Measurements from ENCODE around the gene THEMIS2. TPM values are rescaled to one million over a fixed set of nuclear protein-coding genes. Genes with fewer than 3 reads are reported as not detected.
"Not testable (repeated sequence)": the region's sequence is repeated elsewhere in the genome, so short reads cannot be mapped to it uniquely, and the experiment has no call there.

THEMIS2 gene
- polyA plus RNA-seq, 3 donors, result 306 to 618 (median 344) TPM

DNA sequence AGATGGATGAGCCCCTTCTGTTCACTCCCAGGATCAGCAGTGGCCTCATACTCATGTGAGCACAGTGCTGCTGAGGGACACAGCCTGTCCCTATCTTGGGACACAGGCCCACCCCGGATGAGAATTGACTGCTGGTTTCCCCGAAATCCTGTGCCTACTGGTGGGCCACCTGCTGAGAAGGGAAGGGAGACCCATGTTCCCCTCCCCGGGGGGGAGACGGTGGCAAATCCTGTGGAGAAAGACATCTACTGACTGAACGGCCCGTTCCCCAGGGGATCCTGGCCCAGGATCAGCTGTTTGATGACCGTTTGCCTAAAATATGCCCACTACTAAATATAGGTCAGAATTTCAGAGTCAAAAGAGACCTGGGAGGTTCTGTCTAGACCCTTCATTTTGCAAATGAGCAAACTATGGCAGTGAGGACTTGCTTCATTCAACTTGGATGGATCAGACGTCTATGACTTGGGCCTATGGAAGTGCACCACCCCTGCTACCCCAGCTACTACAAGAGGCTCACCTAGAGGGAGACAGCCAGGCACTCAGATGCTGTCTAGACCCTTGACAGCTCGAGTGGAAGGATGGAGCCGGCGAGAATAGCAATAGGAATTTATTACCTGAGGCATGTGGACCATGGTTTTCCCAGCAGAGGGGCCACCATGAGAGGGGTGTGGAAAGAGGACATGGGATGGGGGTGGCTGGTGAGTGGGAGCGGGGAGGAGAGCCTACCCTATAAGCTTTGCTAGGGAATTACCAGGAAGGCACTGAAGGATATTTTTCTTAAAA is 15.6 kb upstream of the THEMIS2 start:
- H3K9me3 ChIP-seq (replicated peaks in 1 of 2; ENCODE audit: control insufficient read depth in 1 of 2, insufficient read depth in 1 of 2, low read length in 2 of 2), result no peaks in the 10 kb centered on the region
- Mint-ChIP-seq H3K36me3 (peaks cover 8 to 10% of the 10 kb centered on the region in 2 donors), H3K27me3 (ENCODE audit: low read depth in 3 of 3) (no peaks in the 10 kb centered on the region), H3K9me3 (peaks cover 0 to 2% (median 0%) of the 10 kb centered on the region in 7 donors), H3K4me1 (peaks cover 40% of the 10 kb centered on the region), H3K27ac (peak overlapping the region in 1 of 7 donors; percentile 65), H3K4me3 (no peak overlapping the region)
- H3K36me3 ChIP-seq (replicated peaks in 1 of 2; ENCODE audit: control insufficient read depth in 1 of 2, insufficient read depth in 2 of 2, low read length in 2 of 2), result peaks cover 1 to 2% of the 10 kb centered on the region in 2 donors
- intact Hi-C loops (cut with micrococcal nuclease), result loop anchor here in 1 of 2 donors (2.0 to 5.0 kb wide), 2 partner anchors 41 to 124 kb away; no protein-coding TSS in a partner anchor
- no peaks in the 10 kb centered on the region for H3K27me3 ChIP-seq (ENCODE audit: control insufficient read depth in 2 of 2, insufficient read depth in 2 of 2, low read length in 2 of 2)
- no peak overlapping the region for H3K4me3 ChIP-seq (replicated peaks in 1 of 3; ENCODE audit: low read depth in 2 of 3, low read length in 3 of 3)
- H3K79me2 ChIP-seq (ENCODE audit: insufficient read depth, low read length), result peaks cover 19% of the 10 kb centered on the region
- TF ChIP-seq, protein P1, sequence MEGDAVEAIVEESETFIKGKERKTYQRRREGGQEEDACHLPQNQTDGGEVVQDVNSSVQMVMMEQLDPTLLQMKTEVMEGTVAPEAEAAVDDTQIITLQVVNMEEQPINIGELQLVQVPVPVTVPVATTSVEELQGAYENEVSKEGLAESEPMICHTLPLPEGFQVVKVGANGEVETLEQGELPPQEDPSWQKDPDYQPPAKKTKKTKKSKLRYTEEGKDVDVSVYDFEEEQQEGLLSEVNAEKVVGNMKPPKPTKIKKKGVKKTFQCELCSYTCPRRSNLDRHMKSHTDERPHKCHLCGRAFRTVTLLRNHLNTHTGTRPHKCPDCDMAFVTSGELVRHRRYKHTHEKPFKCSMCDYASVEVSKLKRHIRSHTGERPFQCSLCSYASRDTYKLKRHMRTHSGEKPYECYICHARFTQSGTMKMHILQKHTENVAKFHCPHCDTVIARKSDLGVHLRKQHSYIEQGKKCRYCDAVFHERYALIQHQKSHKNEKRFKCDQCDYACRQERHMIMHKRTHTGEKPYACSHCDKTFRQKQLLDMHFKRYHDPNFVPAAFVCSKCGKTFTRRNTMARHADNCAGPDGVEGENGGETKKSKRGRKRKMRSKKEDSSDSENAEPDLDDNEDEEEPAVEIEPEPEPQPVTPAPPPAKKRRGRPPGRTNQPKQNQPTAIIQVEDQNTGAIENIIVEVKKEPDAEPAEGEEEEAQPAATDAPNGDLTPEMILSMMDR (IDR thresholded peaks at IDR 0.05), result no peak
- H3K27ac ChIP-seq (ENCODE audit: low read depth in 1 of 2, low read length in 2 of 2), result no peak overlapping the region
- no peak overlapping the region for H3K4me2 ChIP-seq (replicated peaks; ENCODE audit: extremely low read depth, low read length, poor library complexity, severe bottlenecking)
- peaks cover 34 to 38% of the 10 kb centered on the region in 2 donors for H3K4me1 ChIP-seq (ENCODE audit: control insufficient read depth in 1 of 2, insufficient read depth in 2 of 2, low read length in 2 of 2)
- no peak overlapping the region for H3K9ac ChIP-seq (ENCODE audit: insufficient read depth, low read length, poor library complexity, severe bottlenecking)
- DNase-seq, result no peak
- H4K20me1 ChIP-seq (ENCODE audit: insufficient read depth, low read length), result peaks cover 1% of the 10 kb centered on the region
- H2AFZ ChIP-seq (ENCODE audit: insufficient read depth, low read depth, low read length, poor library complexity, severe bottlenecking), result no peak overlapping the region
- WGBS (ENCODE audit: insufficient coverage), result 89% methylated on average over 6 of the region's 12 CpGs

DNA sequence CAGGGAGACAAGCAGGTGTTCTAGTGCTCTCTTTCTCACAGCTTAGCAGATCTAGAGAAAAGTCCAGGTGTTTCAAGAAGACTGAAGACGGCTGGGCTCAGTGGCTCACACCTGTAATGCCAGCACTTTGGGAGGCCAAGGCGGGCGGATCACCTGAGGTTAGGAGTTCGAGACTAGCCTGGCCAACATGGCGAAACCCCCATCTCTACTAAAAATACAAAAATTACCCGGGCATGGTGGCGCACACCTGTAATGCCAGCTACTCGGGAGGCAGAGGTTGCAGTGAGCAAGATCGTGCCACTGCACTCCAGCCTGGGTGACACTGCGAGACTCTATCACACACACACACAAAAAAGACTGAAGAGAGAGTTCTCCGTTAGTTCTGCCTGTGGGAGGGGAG is 14.8 kb upstream of the THEMIS2 start:
- not testable (repeated sequence) for H3K4me3 Mint-ChIP-seq; H4K20me1 ChIP-seq (ENCODE audit: insufficient read depth, low read length); H3K4me3 ChIP-seq (replicated peaks in 1 of 3; ENCODE audit: low read depth in 2 of 3, low read length in 3 of 3); H3K27me3 ChIP-seq (ENCODE audit: control insufficient read depth in 2 of 2, insufficient read depth in 2 of 2, low read length in 2 of 2); H3K4me2 ChIP-seq (replicated peaks; ENCODE audit: extremely low read depth, low read length, poor library complexity, severe bottlenecking); H3K36me3 ChIP-seq (replicated peaks in 1 of 2; ENCODE audit: control insufficient read depth in 1 of 2, insufficient read depth in 2 of 2, low read length in 2 of 2); DNase-seq; H3K27me3 Mint-ChIP-seq (ENCODE audit: low read depth in 3 of 3); H3K27ac ChIP-seq (ENCODE audit: low read depth in 1 of 2, low read length in 2 of 2); H3K9me3 ChIP-seq (replicated peaks in 1 of 2; ENCODE audit: control insufficient read depth in 1 of 2, insufficient read depth in 1 of 2, low read length in 2 of 2); H3K36me3 Mint-ChIP-seq; H3K9me3 Mint-ChIP-seq; H3K9ac ChIP-seq (ENCODE audit: insufficient read depth, low read length, poor library complexity, severe bottlenecking)
- 89% methylated on average over 6 of the region's 11 CpGs for WGBS (ENCODE audit: insufficient coverage)
- H2AFZ ChIP-seq (ENCODE audit: insufficient read depth, low read depth, low read length, poor library complexity, severe bottlenecking), result peak overlapping the region; percentile 70
- peaks cover 42 to 46% of the 10 kb centered on the region in 2 donors for H3K4me1 ChIP-seq (ENCODE audit: control insufficient read depth in 1 of 2, insufficient read depth in 2 of 2, low read length in 2 of 2)
- intact Hi-C loops (cut with micrococcal nuclease), result loop anchor here in 1 of 2 donors (2.0 to 5.0 kb wide), 2 partner anchors 40 to 123 kb away; no protein-coding TSS in a partner anchor
- peaks cover 48% of the 10 kb centered on the region for H3K4me1 Mint-ChIP-seq
- peaks cover 27% of the 10 kb centered on the region for H3K79me2 ChIP-seq (ENCODE audit: insufficient read depth, low read length)
- peak overlapping the region in 2 of 7 donors; percentile 26 to 99 for H3K27ac Mint-ChIP-seq

Data from CD14-positive monocyte (primary cell).